ENCODE measurements around the gene VKORC1L1.
A peak's percentile ranks its signal among the peaks of the same experiment; 100 is the strongest.
"Not testable (repeated sequence)": the region's sequence is repeated elsewhere in the genome, so short reads cannot be mapped to it uniquely, and the experiment has no call there.

The VKORC1L1 gene

DNA sequence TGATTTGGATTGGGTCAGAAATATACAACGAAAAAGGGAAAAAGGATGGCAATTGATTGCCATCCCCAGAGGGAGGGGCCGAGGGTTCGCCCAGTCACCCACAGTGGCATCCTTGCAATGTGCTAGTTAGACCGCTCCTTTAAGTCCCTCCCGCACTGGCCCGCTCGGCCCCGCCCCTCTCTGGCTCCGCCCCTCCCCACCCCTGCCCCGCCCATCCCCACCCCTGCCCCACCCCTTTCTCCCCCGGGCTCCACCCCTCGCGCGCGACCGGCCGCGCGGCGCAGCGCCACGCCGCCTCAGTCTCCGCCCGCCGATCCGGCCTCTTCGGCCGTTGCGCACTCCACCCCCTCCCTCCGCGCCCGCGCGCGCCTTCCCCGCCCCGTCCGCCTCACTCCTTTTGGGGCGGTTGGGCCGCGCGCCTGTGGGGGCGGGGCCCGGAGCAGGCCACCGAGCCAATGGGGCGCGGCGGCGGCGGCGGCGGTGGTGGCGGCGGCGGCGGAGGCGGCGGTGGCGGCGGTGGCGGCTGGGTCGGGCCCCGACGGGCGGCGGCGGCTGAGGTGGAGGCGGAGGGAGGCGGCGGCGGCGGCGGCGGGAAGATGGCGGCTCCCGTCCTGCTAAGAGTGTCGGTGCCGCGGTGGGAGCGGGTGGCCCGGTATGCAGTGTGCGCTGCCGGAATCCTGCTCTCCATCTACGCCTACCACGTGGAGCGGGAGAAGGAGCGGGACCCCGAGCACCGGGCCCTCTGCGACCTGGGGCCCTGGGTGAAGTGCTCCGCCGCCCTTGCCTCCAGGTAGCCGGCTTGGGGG lies at the start of gene VKORC1L1:
Gene VKORC1L1, plus strand, starts transcription at position 299 of the 806 bp plus-strand sequence. Its CDS starts 298 bp downstream, at position 597.
- peak; percentile 86 for DNase-seq (ENCODE audit: low read depth)

DNA sequence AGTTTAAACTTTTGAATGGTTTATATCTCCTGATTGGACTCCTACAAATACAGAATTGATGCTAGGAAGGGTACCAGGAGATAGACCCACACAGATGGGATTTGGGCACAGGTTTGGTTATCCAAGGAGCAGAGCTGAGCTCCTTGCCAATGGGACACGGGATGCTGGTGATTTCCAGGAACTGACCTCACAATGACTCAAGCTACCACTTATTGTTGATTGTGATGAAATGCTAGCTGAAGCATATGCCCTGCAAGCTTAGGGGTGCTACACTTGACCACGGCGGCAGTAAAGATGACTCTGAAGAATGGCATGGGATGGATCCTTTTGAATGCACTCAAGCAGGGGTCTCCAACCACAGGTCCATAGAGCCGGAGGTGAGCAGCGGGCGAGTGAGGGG lies 45.5 kb upstream of the VKORC1L1 start:
- DNase-seq (ENCODE audit: low read depth), result no peak

DNA sequence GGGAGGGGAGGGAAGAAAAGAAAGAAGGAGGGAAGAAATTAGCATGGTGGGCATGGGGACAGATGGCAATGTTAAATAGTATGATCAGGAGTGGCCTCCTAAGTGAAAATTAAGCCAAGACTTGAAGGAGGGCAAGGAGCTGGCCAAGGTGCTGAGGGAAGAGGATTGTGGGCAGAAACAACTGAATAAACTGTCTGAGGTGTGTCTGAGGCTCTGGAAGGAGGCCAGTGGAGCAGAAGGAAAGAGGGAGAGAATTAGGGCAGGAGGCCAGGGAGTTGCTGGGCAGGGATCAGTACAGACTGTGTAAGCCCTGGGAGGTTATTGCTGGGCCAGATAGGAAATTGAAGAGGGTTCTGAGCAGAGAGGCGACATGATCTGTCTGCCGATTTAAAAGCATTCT lies 40.6 kb upstream of the VKORC1L1 start:
- peak; percentile 6 for DNase-seq (ENCODE audit: low read depth)

DNA sequence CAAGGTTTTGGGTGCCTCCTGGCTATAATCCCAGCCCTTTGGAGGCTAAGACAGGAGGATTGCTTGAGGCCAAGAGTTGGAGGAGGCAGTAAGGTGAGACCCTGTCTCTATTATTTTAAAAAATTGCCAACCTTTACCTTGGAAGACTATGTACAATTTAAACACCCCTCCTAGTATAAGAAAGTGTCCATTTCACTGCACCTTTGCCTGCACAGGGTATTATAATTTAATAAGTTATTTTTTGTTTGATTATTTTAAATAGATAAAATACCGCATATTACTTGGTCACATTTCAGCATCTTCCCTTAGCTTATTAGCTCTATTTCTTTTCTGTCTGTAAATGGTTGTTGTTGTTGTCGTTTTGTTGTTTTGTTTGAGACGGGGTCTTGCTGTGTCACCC lies 36.2 kb upstream of the VKORC1L1 start:
- not testable (repeated sequence) for DNase-seq (ENCODE audit: low read depth)

DNA sequence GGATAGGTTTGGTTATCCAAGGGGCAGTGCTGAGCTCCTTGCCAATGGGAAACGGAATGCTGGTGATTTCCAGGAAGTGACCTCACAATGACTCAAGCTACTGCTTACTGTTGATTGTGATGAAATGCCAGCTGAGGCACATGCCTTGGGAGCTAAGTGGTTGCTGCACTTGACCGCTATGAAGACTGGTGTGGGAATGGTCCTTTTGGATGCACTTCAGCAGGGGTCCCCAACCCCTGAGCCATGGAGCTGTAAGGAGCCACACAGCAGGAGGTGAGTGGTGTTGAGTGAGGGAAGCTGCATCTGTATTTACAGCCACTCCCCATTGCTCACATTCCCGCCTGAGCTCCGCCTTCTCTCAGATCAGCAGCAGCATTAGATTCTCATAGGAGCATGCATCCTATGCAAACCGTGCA lies 35.3 kb upstream of the VKORC1L1 start:
- DNase-seq (ENCODE audit: low read depth), result not testable (repeated sequence)

DNA sequence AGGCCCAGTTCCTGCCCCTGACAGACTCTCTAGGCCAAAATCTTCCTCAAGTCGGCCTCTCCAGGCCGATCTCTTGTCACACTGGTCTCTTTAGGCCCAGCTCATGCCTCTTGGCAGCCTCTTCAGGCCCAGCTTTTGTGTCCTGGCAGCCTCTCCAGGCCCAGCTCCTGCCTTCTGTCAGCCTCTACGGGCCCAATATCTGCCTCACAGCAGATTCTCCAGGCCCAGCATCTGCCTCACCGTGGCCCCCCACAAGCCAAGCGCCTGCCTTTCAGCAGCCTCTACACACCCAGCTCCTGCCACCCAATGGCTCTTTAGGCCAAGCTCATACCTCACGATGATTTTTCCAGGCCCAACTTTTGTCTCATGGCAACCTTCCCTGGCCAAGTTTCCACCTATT lies 33.0 kb upstream of the VKORC1L1 start:
- DNase-seq (ENCODE audit: low read depth), result no peak

DNA sequence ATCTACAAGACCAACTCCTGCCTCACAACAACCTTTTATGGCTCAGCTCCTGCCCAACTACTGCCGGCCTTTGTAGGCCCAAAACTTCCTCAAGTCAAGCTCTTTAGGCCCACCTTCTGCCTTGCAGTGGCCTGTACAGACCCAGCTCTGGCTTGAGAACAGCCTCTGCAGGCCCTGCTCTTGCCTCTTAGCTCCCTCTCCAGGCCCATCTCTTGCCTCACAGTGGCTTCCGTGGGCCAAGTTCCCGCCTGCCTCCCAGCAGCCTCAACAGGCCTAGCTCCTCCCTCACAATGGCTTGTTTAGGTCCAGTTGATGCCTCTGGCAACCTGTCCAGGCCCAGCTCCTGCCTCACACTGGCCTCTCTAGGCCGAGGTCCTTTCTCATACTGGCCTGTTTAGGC lies 32.4 kb upstream of the VKORC1L1 start:
- no peak for DNase-seq (ENCODE audit: low read depth)

DNA sequence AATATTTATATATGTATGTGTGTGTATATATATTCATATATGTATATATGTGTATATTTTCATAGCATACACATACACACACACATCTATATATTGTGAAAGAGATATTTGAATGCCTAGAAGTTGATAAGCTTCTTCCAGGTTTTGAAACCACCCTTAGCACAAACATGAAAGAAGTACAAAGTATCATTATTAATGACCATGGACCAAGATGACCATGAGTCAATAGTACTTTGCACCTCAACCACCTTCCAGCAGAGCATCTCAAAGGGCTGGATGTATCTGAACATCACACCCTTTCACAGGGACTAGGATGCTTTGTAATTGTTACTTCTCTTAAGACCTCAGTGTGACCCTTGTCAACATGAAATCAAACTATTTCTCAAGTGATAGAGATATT lies 29.3 kb upstream of the VKORC1L1 start:
- not testable (repeated sequence) for DNase-seq (ENCODE audit: low read depth)

DNA sequence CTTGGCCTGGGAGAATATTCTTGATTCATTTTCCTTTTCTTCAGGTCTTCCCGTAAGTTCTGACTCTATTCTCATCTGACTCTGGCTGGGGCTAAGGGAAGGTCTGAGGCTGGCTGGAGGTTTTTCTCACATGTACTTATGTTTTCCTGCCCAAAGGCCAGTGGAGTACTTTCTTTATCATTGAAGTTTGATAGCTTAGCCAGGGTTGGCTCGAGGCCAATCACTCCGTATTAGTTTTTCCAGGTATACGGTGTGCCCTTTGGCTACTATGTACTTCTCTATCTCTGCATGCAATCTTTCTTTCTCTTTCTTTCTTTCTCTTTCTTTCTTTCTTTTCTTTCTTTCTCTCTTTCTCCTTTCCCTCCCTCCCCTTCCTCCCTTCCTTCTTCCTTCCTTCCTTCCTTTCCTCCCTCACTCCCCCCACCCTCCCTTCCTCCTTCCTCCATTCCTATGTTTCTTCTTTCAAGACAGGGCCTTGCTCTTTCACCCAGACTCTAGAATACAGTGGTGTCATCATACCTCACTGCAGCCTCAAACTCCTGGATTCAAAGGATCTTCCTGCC lies 26.8 kb upstream of the VKORC1L1 start:
- DNase-seq (ENCODE audit: low read depth), result no peak

DNA sequence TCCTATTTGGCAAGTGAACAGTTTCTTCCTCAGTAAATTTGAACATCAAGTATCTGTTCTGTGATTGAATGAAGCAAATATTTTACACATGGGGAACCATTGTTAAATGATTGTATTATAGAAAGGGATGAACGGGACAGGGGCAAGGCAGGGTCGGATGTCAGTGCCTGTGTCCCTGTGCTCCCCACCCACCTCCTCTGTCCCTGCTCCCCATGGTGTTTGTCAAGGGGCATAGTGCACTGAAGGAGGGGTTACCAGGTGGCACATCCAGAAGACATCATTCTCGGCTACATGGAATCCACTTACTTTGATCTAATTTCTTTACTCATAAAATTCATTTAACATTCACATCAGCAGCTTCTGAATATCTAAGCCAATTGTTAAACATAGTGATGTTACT lies 19.4 kb upstream of the VKORC1L1 start:
- DNase-seq (ENCODE audit: low read depth), result not testable (repeated sequence)

DNA sequence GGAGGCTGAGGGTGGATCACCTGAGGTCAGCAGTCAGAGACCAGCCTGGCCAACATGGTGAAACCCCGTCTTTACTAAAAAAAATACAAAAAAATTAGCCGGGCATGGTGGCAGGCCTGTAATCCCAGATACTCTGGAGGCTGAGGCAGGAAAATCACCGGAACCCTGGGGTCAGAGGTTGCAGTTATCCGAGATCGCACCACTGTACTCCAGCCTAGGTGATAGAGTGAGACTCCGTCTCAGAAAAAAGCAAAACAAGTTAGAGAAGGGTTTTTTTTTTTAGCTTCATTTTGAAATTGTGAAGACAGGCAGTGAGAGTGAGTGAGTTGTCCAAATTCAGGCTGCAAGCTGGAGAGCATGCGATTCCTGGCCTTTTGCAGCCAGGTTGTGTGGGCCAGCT lies 19.0 kb upstream of the VKORC1L1 start:
- DNase-seq (ENCODE audit: low read depth), result not testable (repeated sequence)

DNA sequence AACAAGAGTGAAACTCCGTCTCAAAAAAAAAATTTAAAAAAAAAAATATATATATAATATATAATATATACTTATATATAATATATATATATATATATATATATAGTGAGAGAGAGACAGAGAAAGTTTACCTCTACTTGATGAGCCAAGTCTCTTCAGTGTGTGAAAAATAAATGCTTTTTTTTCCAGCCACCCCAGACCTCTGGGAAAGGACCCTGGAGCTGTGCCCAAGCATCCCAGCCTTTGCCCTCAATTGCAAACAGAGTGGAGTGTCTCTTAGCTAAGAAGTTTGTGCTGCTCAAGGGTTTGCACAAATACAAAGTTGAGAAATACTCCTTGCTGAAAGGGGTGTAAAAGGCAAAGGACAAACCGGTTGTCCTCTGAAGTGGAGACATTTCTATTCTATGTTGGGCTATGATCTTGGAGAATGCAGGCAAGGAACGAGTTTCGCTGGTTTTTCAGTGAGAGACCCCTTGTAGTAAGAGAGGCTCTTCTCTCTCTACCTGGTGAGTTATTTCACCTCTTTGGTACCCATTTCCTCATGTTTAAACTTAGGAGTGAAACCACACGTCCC lies 15.5 kb upstream of the VKORC1L1 start:
- DNase-seq (ENCODE audit: low read depth), result not testable (repeated sequence)

DNA sequence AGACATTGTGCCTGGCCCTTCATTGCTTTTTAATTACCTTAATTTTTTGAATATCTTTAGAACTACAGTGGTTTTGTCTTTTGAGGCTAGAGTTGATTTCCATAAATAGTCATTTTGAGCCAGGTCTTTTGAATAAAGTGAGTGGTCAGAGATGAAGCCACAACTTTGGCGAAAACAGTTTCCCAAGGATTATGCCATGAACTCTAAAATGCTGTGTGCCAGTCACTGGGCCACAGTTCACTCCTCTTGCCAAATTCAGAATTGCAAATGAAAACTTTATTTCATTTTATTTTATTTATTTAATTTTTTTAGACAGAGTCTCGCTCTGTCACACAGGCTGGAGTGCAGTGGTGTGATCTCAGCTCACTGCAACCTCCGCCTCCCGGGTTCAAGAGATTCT lies 14.2 kb upstream of the VKORC1L1 start:
- not testable (repeated sequence) for DNase-seq (ENCODE audit: low read depth)

DNA sequence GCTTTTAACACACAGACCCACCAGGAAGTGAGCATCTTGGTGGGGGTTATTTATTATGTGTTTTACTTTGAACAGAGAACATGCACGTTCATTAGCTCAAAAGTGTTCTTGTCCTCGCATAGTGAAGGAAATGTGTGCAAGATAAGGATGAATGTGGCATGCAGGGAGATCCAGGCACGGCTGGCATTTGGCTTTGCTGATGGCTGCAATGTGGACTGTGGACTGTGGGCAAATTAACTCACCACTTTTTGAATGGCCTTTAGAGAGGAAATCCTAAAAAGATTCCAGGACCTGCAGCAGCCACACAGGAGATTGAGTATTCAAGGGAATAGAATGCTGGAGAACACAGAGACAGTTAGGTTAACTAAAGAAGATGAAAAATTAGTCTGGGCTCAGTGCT lies 6.6 kb upstream of the VKORC1L1 start:
- DNase-seq (ENCODE audit: low read depth), result not testable (repeated sequence)

DNA sequence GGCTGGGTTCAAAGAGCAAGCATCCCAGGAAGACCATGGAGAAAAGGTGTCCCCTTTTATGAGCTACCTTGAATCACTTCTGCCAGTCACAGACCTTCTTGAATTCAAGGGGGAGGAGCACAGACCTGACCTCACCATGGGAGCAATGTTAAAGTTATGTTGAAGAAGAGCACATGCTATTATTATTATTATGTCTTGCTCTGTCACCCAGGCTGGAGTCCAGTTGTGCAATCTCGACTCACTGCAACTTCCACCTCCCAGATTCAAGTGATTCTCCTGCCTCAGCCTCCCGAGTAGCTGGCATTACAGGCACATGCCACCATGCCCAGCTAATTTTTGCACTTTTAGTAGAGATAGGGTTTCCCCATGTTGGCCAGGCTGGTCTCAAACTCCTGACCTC lies 5.2 kb upstream of the VKORC1L1 start:
- DNase-seq (ENCODE audit: low read depth), result not testable (repeated sequence)

DNA sequence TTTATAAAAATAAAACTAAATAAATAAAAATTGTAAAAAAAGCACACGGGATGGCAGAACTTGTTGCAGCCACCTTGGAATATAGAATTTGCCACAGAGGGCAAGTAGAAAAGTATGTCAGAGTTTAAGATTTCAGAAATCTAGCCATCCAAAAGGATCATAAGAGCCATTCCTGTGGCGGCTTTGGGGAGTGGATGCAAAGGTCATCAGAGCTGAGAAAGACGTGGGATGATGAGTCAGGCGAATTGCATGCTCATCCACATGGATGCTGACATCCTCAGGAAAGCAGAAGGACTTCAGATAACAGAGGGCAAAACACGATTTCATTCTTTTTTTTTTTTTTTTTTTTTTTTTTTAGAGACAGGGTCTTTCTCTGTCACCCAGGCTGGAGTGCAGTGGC lies 3.6 kb upstream of the VKORC1L1 start:
- peak; percentile 16 for DNase-seq (ENCODE audit: low read depth)

DNA sequence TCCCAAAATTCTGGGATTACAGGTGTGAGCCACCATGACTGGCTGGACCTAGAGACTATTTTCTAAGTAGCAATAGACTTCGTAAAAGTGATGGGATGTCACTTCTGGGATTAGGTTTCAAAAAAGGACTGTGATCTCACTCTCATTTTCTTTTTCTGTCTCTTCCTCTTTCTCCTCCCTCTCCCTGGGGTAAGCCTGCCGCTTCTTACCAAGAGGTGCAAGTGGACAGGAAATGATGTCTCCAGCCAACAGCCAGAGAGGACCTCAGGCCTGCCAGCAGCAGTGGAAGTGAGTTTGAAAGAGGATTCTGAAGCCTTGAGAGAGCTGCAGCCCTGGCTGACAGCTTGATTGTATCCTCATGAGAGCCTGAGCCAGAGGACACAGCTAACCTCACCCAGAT lies 1.4 kb upstream of the VKORC1L1 start:
- DNase-seq (ENCODE audit: low read depth), result not testable (repeated sequence)

DNA sequence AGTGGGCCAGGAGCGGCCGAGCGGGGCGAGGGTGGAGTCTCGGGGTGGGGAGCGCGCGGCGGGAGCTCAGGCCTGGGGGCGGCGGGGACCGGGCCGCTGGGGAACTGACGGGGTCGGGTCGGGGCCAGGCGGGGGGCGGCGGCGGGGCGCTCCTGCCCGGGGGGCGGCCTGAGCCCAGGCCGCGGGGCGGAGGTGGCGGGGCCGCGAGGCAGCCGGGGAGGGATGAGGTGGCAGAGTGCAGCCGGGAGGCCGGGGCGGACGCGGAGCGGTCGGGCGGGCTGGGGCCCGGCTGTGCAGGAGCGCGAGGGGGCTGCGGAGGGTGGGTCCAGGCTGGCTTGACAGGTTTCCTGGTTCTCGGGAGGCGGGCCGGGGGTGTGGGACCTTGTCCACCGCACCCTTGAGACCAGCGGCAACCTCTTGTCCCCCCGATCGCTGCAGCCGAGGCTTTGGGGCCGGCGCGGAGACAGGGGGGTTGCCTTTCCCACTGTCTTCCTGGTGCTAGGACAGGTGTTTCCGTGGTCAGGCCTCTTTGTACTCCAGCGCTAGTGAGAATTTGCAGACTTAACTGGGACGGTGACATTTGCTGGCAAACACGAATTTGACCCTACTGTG lies 814 bp downstream of the VKORC1L1 start:
- not testable (repeated sequence) for DNase-seq (ENCODE audit: low read depth)

DNA sequence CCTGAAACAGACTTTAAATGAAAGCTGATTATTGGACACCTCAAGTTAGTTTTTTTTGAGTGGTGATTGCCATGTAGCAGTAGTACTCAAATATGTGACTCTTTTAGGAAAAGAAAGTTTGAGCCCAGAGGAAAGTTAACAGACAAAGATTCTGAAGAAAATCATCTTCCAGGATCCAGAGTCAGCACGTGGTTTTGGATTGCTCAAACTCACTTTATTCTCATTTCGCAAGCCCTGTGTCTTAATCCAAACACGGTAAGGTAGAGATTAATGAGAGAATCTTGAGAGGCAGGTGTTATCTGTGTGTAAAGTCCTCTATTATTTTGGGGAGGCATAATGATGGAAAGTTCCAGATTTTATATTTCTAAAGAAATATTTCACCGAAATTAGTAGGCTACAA lies 2.8 kb downstream of the VKORC1L1 start:
- not testable (repeated sequence) for DNase-seq (ENCODE audit: low read depth)

DNA sequence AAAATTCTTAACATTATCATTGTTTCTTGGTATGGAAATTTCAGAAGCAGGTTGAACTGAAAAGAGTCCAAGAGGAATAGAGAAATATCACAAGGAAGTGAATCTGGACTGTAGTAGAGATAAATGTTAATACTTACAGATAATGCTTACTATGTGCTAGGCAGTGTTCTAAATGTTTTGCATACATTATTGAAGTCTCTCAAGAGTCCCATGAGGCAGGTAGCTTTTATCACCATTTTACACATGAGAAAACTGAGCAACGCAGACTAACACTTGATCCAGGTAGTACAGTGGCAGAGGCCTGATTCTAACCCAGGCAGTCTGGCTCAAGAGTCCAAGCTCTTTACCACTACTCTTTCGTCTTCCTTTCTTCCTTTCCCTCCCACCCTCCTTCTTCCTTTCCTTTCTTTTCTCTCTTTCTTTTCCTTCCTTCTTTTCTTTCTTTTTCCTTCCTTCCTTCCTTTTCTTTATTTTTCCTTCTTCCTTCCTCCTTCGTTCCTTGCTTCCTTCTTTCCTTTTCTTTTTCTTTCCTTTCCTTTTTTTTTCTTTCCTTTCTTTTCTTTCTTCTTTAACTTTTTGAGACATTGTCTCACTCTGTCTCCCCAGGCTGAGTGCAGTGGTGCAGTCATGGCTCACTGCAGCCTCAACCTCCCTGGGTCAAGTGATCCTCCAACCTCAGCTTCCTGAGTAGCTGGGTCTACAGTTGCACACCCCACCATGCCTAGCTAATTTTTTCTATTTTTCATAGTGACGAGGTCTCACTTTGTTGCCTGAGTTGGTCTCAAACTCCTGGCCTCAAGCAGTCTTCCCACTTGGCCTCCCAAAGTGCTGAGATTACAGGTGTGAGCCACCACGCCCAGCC lies 6.6 kb downstream of the VKORC1L1 start:
- DNase-seq (ENCODE audit: low read depth), result not testable (repeated sequence)

DNA sequence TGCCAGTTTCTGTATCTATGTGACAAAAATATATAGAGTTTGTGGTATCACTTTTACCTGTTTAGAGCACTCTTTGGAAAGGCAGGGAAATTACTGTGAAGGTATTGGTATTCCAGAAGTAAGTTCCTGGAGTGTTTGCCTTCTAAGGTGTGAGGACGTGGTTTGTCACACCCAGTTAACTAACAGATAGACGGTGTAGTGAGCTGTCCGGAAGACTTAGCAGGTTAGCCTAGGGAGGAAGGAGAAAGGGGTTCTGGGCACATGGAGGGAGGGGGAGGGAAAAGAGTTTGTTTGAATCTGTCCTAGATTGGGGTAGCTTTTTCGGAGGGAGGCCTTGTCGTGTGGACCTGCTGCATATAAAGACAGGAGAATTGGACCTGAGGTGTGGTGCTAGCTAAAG lies 7.4 kb downstream of the VKORC1L1 start:
- DNase-seq (ENCODE audit: low read depth), result not testable (repeated sequence)

DNA sequence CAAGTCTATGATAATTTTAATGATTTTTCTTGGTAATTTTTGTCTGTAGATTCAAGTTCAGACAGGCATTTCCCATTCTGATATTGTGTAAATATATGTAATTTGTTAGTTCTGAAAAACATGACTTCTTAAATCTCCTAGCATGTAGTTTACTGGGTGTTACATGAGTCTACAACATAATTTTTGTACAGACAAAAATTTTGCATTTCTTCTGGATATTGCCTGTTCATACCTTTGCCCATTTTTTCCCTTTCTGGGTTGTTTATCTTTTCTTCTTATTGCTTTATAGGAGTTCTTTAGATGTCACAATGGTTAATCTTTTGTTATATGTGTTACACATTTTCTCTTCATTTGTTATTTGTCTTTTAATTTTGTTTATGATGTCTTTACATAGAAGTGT lies 12.1 kb downstream of the VKORC1L1 start:
- not testable (repeated sequence) for DNase-seq (ENCODE audit: low read depth)
